ENCODE measurements around the gene CCDC57. TPM values are rescaled to one million over a fixed set of nuclear protein-coding genes. Genes with fewer than 3 reads are reported as not detected.

CCDC57 gene
- total and polyA plus RNA-seq, 2 of the 8 experiments (the other 6 are each of a cell fraction or from before 2014, with no cell fraction given), result 8.4 to 12.9 TPM

GRCh38 chr17:82242977-82243647 is 30.5 kb upstream of the CCDC57 start:
- Histone ChIP-seq H3K27ac (ENCODE audit: low read depth, low read length) (no peak overlapping the region), H4K20me1 (replicated peaks in 1 of 2; ENCODE audit: control insufficient read depth in 1 of 2, insufficient read depth in 2 of 2, low read length in 2 of 2) (peaks cover 32 to 48% of the 10 kb centered on the region in 2 experiments), H3K9ac (replicated peaks in 1 of 4; ENCODE audit: extremely low read depth in 1 of 4, low read depth in 3 of 4, low read length in 3 of 4) (no peak overlapping the region), H2AFZ (ENCODE audit: low read length) (no peak overlapping the region), H3K36me3 (ENCODE audit: control insufficient read depth in 2 of 4, insufficient read depth in 4 of 4, low read length in 3 of 4) (peaks cover 24 to 63% (median 52%) of the 10 kb centered on the region in 4 experiments), H3K4me3 (ENCODE audit: extremely low read depth in 1 of 4, insufficient read depth in 2 of 4, low read depth in 3 of 4, low read length in 4 of 4) (no peak overlapping the region), H3K18ac (ENCODE audit: extremely low read depth, low read length) (no peak overlapping the region), H3K23me2 (ENCODE audit: low read depth, low read length) (no peaks in the 10 kb centered on the region), H3K4me2 (ENCODE audit: insufficient read depth in 1 of 2, low read depth in 2 of 2, low read length in 2 of 2) (no peak overlapping the region), H2BK12ac (ENCODE audit: low read depth, low read length) (no peak overlapping the region), H3K4ac (replicated peaks; ENCODE audit: insufficient read length, low read depth, low read length) (no peak overlapping the region), H2BK20ac (ENCODE audit: low read length) (no peak overlapping the region), H3K4me1 (replicated peaks in 1 of 4; ENCODE audit: control insufficient read depth in 3 of 4, insufficient read depth in 4 of 4, low read length in 3 of 4) (peaks cover 0 to 3% (median 0%) of the 10 kb centered on the region in 4 experiments; a peak in 1 of 7 replicates), H3K23ac (ENCODE audit: insufficient read length) (no peak overlapping the region), H3K14ac (ENCODE audit: insufficient read length) (no peak overlapping the region), H4K8ac (ENCODE audit: extremely low read depth, insufficient read depth, low read length) (no peak overlapping the region; the same call in 1 of the 2 replicates), H3K27me3 (replicated peaks in 1 of 4; ENCODE audit: control insufficient read depth in 3 of 4, extremely low read depth in 1 of 4, insufficient read depth in 3 of 4, low read length in 3 of 4) (no peaks in the 10 kb centered on the region), H3K9me3 (ENCODE audit: insufficient read depth in 2 of 2, low read depth in 1 of 2, low read length in 1 of 2) (no peaks in the 10 kb centered on the region; a peak in 1 of 4 replicates), H2AK5ac (ENCODE audit: low read depth, low read length) (no peak overlapping the region), H2BK5ac (ENCODE audit: low read depth, low read length) (no peak overlapping the region), H2BK15ac (ENCODE audit: low read length) (no peak overlapping the region), H3K79me2 (ENCODE audit: control insufficient read depth in 1 of 2, insufficient read depth in 2 of 2, low read length in 2 of 2) (peaks cover 0 to 12% of the 10 kb centered on the region in 2 experiments; a peak in 1 of 4 replicates), H4K5ac (ENCODE audit: insufficient read length, low read depth, low read length) (no peak overlapping the region), H3K79me1 (ENCODE audit: low read depth, low read length) (peaks cover 16% of the 10 kb centered on the region), H3K56ac (replicated peaks; ENCODE audit: insufficient read length, low read depth, low read length) (no peak overlapping the region), H4K91ac (replicated peaks; ENCODE audit: insufficient read length, low read length) (no peak overlapping the region), H2BK120ac (replicated peaks; ENCODE audit: low read depth, low read length) (no peak overlapping the region)
- 94% methylated on average over 29 of the region's 29 CpGs; no CpG with 5 or more reads in 1 of the 2 experiments for whole genome bisulfite sequencing, 2 experiments (ENCODE audit: extremely low coverage in 1 of 2, insufficient coverage in 1 of 2, insufficient read length in 1 of 2, insufficient replicate concordance in 2 of 2, low coverage in 1 of 2, low lambda C conversion rate in 2 of 2, missing lambda C conversion rate in 1 of 2)
- TF ChIP-seq FOSL1 (IDR thresholded peaks at IDR 0.05; ENCODE audit: insufficient read depth, low read depth, low read length), result no peak
- no peak for TF ChIP-seq JUN (IDR thresholded peaks at IDR 0.05; ENCODE audit: low read depth, low read length)
- CTCF ChIA-PET (ENCODE audit: partially characterized antibody), result interaction anchor here (1.1 to 2.3 kb wide), 6 partner anchors 9 to 106 kb away, joined by 3 to 12 read pairs (median 5); partner anchors contain the start of gene SLC16A3
- POLR2A ChIA-PET (ENCODE audit: partially characterized antibody), result interaction anchor here (0.8 to 2.0 kb wide), 7 partner anchors 11 to 261 kb away, joined by 3 to 8 read pairs (median 5); partner anchors contain the start of gene CSNK1D
- FAIRE-seq (no peak), DNase-seq (ENCODE audit: low read depth in 1 of 2, low spot score in 2 of 2) (no peak)
